Adrenal gland (tissue), 5 donors: ENCODE results near the gene OR4E1.

Experiments
- POLR2A ChIP-seq, 2 donors: fragments of 450-650 bp; IDR thresholded peaks; one replicate each; pipeline ENCODE4 v1.6.1; 2017; ENCODE audit warnings: antibody characterized with exemption in 2 of 2, mild to moderate bottlenecking in 2 of 2, moderate library complexity in 1 of 2
- TF ChIP-seq, protein P1 (sequence below), 6 experiments: fragments of 450-650 bp in 4 of 6; fragments of 200-600 bp in 2 of 6; sonication (generic) in 1 of 6; IDR thresholded peaks; 1 replicate in 5 of 6; 2 replicates in 1 of 6; pipeline versions ENCODE4 v1.5.1 to v1.8.0; 2016 to 2021; ENCODE audit warnings: antibody characterized with exemption in 6 of 6, mild to moderate bottlenecking in 2 of 6, moderate library complexity in 1 of 6
- donor health status: DM: no; HTN: no; CAD: no.

DNA sequence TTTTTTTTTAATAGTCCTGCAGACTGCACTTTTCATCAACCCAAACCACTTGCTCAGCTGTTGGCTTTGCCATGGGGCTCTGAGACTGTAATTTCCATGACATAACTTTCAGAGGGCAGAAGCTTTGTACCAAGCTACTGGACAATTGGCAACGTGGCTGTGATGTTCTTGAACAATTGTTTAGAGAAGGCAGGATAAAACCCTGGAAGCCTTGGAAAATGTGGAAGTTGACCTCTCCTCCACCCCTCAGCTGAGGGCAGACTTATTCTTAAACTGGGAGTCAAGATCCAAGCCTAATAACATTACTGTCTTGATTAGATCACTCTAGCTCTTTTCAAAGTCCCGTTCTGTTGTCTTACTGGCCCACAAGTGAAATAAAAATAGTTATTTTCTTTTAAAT lies 2.2 kb downstream of the OR4E1 start:
- TF ChIP-seq, protein P1, sequence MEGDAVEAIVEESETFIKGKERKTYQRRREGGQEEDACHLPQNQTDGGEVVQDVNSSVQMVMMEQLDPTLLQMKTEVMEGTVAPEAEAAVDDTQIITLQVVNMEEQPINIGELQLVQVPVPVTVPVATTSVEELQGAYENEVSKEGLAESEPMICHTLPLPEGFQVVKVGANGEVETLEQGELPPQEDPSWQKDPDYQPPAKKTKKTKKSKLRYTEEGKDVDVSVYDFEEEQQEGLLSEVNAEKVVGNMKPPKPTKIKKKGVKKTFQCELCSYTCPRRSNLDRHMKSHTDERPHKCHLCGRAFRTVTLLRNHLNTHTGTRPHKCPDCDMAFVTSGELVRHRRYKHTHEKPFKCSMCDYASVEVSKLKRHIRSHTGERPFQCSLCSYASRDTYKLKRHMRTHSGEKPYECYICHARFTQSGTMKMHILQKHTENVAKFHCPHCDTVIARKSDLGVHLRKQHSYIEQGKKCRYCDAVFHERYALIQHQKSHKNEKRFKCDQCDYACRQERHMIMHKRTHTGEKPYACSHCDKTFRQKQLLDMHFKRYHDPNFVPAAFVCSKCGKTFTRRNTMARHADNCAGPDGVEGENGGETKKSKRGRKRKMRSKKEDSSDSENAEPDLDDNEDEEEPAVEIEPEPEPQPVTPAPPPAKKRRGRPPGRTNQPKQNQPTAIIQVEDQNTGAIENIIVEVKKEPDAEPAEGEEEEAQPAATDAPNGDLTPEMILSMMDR (IDR thresholded peaks at IDR 0.05), result no peak
- no peak for TF ChIP-seq POLR2A (IDR thresholded peaks at IDR 0.05)
